GM19463 (cell line): ENCODE results near the gene CES1.
"Not testable (repeated sequence)": the region's sequence is repeated elsewhere in the genome, so short reads cannot be mapped to it uniquely, and the experiment has no call there.

Source experiments
- ATAC-seq: cut with Tn5 transposase; IDR thresholded peaks from one replicate; pipeline ENCODE4 v1.9.1; 2021; ENCODE audit warnings: mild to moderate bottlenecking, moderate library complexity; ENCODE audit not compliant: unreplicated experiment

The CES1 gene

DNA sequence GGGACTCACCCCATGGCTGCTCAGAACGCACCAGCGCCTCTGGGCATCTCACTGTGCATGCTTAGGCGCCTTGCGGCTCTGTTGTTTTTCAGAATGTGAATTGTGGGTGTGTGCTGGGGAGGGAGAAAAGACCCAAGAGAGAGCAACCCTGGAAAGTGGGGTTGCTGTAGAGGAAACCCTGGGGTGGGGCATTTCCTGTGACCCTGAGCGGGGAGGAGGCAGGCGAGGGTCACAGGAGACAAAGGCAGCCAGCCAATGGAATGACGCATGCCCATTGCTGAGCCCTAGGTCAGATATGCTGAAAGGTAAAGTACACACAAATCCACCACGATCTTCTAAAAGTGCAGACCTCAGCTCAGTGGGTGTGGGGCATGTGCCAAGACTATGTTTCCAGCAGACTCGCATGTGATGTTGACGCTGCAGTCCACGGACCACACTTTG, 39.9 kb downstream of the CES1 start:
- not testable (repeated sequence) for ATAC-seq

DNA sequence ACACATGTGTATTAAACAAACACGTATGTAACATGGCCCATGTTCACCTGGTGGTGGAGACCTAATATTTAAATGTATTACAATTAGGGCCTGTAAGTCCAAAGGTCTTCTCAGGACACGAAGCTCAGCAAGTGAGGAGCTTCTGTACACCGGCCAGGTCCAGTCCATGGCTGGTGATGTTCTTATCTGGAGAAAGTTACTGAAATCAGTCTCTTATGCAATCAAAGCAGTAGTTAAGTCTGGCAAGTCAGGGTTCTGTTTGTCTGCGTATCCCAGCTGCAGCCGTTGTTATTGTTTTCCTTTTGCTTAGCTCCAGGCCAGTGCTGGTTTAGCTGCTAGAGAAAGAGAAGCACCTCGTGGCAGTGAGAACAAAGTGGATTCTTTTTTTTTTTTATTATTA, 41.4 kb downstream of the CES1 start:
- ATAC-seq, result not testable (repeated sequence)

GRCh38 chr16:55790240-55790639, 42.7 kb downstream of the CES1 start:
- not testable (repeated sequence) for ATAC-seq

DNA sequence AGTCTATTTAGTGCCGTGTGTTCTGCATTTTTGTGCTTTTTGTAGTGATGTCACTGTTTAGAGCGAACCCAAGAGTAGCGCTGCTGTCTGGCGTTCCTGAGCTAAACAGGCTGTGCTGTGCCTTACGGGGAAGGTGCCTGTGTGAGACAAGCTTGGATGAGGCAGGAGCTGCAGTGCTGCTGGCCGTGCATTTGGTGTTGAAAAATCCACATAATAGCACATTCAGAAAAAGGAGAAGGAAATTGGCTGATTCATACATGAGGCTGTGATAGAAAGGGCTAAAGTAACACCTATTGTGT, 50.2 kb downstream of the CES1 start:
- not testable (repeated sequence) for ATAC-seq

DNA sequence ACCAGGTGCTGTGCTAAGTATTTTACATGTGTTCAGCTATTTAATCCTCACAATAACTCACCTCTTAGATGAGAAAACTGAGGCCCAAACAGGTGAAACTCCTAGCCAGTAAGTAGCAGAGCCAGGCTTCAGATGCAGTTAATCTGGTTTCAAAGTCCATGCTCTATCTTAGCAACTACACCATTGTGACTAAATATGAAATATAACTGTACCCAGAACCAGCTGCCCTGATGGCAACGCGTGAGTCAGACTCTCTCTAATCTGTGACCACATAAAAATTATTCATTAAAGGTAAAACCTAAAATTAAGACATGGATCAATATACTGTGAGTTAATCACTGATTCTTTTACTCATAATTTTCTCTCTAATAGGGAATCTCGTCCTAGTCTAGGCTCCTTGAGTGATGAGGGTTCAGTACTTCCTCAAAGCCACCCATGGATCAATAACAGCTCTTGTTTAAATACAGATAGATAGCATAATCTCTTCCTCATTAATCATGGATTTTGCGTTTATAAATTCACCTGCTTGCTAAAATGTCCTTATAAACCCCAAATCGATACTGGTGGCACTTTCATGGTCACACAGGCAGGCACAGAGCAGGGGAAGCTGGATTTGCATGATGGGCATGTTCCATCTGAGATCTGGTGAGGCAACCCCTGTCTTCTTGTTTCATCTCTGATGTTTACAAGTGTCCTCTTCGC, 50.7 kb downstream of the CES1 start:
- ATAC-seq, result not testable (repeated sequence)

DNA sequence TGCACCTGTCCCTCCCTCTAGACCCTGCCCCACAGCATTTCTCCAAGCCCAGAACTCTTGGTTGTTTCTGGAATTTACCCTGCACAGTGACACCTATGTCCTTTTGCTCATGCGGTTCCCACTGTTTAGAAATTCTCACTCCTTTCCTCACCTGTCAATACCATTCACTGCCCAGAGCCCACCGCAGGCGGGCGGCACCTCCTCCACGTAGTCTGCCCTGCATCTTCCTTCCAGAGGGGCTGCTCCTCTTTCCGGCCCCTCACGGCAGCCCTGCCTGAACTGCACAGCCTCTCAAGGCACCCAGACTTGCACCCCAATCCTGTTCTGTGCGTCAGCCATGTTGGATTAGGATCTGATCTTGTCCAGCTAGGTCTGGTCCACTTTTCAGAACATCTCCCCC, 51.4 kb downstream of the CES1 start:
- ATAC-seq, result not testable (repeated sequence)

GRCh38 chr16:55780095-55780407, 52.8 kb downstream of the CES1 start:
- not testable (repeated sequence) for ATAC-seq

- no peak for ATAC-seq
Observed at GRCh38 chr16:55779402-55780094, 53.3 kb downstream of the CES1 start.

GRCh38 chr16:55778757-55779156, 54.1 kb downstream of the CES1 start:
- no peak for ATAC-seq

DNA sequence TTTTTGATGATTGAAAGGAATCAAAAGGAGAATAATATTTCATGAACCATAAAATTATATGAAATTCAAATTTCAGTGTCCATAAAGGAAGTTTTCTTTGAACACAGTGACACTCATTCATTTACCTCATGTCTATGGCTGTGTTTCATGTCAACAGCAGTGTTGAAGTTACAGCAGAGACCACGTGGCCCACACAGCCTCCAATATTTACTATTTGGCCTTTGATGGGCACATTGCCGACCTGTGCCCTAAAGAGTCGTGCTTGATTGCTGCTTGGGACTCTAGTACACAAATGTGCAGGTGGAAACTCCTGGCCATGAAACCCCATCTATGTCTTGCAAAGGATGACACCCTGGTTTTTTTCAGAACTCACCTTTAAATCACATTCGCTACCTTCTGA, 57.0 kb downstream of the CES1 start:
- ATAC-seq, result no peak

DNA sequence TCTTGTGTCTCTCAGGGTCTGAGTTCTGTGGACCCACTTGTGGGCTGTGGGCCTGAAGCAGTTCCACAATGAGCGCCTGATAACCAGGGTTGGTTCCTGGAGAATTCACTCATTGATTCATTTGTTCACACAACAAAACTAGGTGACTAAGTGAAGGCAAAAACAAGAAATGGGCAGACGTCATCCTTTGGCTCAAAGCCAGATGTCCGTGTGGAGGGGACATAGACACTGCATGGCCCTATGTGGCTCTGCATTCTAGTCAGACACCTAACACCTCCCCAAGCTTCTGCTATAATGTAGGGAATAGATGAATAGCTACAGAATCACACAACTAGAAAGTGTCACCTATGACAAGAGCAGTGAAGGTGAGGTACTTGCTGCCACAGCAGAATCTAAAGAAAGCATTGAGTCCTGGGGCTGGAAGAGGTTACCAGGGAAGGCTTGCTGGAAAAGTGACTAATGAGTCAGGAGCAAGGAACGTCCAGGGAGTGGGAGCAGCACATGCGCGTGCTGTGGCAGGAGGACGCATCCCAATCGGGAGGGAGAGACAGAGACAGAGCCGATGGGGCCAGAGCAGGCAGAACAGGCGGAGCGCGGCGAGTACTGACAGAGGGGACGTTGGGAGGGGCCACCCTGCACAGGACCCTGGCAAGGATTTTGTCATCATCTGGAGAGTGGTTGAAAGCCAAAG, 58.9 kb downstream of the CES1 start:
- ATAC-seq, result no peak

DNA sequence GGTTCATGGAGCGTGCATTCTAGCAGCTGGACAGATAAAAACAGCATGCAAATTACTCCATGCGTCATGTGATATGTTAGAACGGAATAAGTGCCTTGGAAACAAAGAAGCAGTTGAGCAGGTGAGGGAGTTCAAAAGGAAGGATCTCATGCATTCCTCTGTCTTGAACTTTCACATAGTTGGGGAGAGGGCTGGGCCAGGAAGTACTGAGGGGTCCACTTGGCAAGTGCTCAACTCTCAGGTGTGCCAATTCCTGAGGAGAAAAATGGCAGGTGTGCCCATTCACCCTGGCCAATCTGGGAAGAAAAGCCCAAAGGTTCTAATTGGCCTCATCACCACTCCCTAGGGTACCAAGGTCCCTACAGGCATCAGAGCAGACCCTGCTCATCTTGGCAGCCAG, 67.7 kb downstream of the CES1 start:
- ATAC-seq, result no peak

- no peak for ATAC-seq
Observed at GRCh38 chr16:55760310-55761001, 72.4 kb downstream of the CES1 start.

DNA sequence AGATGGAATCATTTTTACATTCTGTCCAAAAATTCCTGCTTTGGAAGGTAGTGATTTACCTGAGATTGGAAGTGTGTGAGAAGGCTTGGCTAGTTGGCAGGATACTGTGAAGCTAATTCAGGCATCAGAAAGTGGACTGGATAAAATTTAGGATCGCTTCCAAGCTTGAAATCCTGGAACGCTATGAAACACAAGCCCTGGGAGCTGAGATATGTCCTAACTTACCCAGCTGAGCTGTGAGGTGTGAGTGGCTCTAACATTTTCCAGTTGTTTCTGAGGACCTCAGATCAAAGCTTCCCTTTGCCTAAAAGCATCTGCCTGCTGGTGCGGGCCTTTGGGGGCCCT, 73.0 kb downstream of the CES1 start:
- ATAC-seq, result not testable (repeated sequence)

DNA sequence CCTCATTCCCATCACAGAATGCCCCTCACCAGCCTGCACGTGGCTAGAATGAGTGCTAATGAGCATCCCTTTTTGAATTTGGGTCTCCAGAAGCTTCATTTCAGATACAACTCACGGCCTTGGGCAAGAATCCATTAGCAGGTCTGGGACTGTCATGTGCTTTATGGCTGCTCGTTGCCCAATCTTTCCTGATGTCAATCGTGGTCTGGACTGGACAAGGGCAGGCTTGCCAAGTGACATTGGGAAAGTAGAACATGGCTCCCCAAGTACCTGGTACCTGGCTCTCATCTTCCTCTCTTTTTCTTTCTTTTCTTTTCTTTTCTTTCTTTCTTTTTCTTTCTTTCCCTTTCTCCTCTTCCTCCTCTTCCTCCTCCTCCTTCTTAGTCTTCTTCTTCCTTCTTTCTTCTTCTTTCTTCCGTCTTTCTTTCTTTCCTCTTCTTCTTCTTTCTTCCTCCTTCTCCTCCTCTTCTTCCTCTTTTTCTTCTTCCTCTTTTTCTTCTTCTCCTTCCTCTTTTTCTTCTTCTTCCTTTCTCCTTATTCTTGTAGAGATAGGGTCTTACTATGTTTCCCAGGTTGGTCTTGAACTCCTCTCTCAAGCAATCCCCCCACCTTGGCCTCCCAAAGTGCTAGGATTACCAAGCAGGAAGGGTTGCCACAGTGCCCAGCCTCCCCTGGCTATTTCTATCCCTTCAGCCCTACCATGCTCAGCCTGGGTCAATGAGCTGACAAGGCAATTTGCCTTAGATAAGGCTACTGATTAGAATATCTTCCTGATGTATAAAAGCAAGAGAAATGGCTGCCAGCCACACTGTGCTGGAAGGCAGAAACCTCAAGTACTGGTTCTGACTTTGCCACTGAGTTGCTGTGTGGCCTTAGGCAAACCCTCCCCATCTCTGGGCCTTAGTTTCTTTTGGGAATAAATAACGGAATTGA, 75.0 kb downstream of the CES1 start:
- not testable (repeated sequence) for ATAC-seq

DNA sequence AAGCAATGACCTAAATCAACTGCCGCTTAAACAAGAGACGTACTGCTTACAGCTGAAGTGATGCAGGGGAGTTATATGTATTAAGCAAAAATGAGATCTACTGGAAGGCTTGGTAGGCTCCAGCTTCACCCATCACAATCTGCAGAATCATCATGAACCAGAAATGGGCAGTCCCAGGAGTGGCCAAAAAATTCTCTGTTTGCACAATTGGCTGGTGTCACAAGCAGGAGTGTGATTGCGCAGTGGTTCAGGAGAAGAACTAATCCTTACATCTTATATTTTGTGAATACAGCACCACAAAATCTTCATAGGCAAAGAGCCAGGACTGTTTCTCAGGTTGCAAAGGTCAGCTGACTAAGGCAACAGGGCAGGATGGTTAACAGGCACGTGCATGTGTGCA, 75.9 kb downstream of the CES1 start:
- no peak for ATAC-seq

DNA sequence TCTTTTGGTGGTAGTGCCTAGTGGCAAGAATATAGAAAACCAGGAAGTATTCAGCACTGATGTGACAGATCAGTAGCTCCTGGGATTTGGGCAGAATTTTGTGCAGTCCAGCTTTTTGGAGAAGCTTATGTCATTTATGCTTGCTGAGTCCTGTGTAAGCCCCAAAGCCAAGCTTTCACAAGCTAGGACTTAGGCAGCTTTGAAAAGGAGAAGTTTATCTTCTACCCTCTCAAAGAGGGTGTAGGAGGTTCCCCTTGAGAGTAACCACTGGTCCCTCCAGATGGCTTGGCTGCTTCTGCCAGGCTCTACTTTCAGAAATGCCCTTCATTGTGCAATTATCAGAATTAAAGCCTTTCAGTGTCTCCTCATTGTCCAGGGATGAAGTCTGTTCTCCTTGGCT, 78.8 kb downstream of the CES1 start:
- no peak for ATAC-seq

GRCh38 chr16:55753145-55753631, 79.7 kb downstream of the CES1 start:
- not testable (repeated sequence) for ATAC-seq
